ENCODE results near the gene SGIP1.
"Not testable (repeated sequence)": the region's sequence is repeated elsewhere in the genome, so short reads cannot be mapped to it uniquely, and the experiment has no call there.

SGIP1 gene

GRCh38 chr1:66686406-66686805, 152.5 kb downstream of the SGIP1 start:
- DNase-seq, result no peak

GRCh38 chr1:66687358-66687757, 153.4 kb downstream of the SGIP1 start:
- no peak for DNase-seq

GRCh38 chr1:66690666-66691381, 156.9 kb downstream of the SGIP1 start:
- DNase-seq, result no peak

GRCh38 chr1:66692681-66693080, 158.7 kb downstream of the SGIP1 start:
- no peak for DNase-seq

GRCh38 chr1:66693856-66694255, 159.9 kb downstream of the SGIP1 start:
- DNase-seq, result no peak

GRCh38 chr1:66695116-66695515, 161.2 kb downstream of the SGIP1 start:
- no peak for DNase-seq

- no peak for DNase-seq
Measured at GRCh38 chr1:66696771-66697170, 162.8 kb downstream of the SGIP1 start.

GRCh38 chr1:66699213-66699612, 165.3 kb downstream of the SGIP1 start:
- no peak for DNase-seq

- no peak for DNase-seq
Measured at GRCh38 chr1:66704177-66704875, 170.4 kb downstream of the SGIP1 start.

- no peak for DNase-seq
Measured at GRCh38 chr1:66705110-66705509, 171.2 kb downstream of the SGIP1 start.

- no peak for DNase-seq
Measured at GRCh38 chr1:66711420-66711819, 177.5 kb downstream of the SGIP1 start.

- DNase-seq, result no peak
Measured at GRCh38 chr1:66712839-66713238, 178.9 kb downstream of the SGIP1 start.

GRCh38 chr1:66723985-66724384, 190.0 kb downstream of the SGIP1 start:
- DNase-seq, result no peak

- DNase-seq, result peak; percentile 58
Measured at GRCh38 chr1:66725885-66726665, 192.1 kb downstream of the SGIP1 start.

- DNase-seq, result no peak
Measured at GRCh38 chr1:66728021-66728420, 194.1 kb downstream of the SGIP1 start.

GRCh38 chr1:66728716-66729115, 194.8 kb downstream of the SGIP1 start:
- not testable (repeated sequence) for DNase-seq

GRCh38 chr1:66729119-66729518, 195.2 kb downstream of the SGIP1 start:
- DNase-seq, result no peak

- no peak for DNase-seq
Measured at GRCh38 chr1:66729523-66729922, 195.6 kb downstream of the SGIP1 start.

GRCh38 chr1:66730462-66730861, 196.5 kb downstream of the SGIP1 start:
- DNase-seq, result no peak

GRCh38 chr1:66731170-66731865, 197.4 kb downstream of the SGIP1 start:
- no peak for DNase-seq

- DNase-seq, result no peak
Measured at GRCh38 chr1:66732407-66733166, 198.6 kb downstream of the SGIP1 start.

- no peak for DNase-seq
Measured at GRCh38 chr1:66733348-66734017, 199.5 kb downstream of the SGIP1 start.

All from activated CD8-positive, alpha-beta memory T cell treated with anti-CD3 and anti-CD28 coated beads, Interleukin-2, amount 50 U/mL, for 48 hours (primary cell).